Gastrocnemius medialis (tissue), 4 donors: ENCODE results near the gene STK39. TPM values are rescaled to one million over a fixed set of nuclear protein-coding genes. Genes with fewer than 3 reads are reported as not detected.

ENCODE experiments used
- ATAC-seq, 2 donors: fragments of 150-250 bp; one replicate each; pipeline ENCODE4 v1.9.1; 2016
- DNase-seq, 2 donors: peaks; one replicate each; pipeline ENCODE4 v3.0.0-alpha.2; 2019
- H3K27ac ChIP-seq, 4 donors: fragments of 200-600 bp; sonication (generic); 1 replicate in 1 of 4; 2 replicates in 3 of 4; pipeline ENCODE4 v1.5.1; 2016 to 2018; ENCODE audit warnings: mild to moderate bottlenecking in 2 of 4, moderate library complexity in 1 of 4
- H3K27me3 ChIP-seq, 3 donors: fragments of 200-600 bp; sonication (generic) in 2 of 3; 1 replicate in 1 of 3; 2 replicates in 2 of 3; pipeline versions ENCODE4 v1.5.1 to v1.6.0; 2016 to 2019; ENCODE audit warnings: mild to moderate bottlenecking in 1 of 3, moderate library complexity in 1 of 3
- H3K36me3 ChIP-seq, 2 donors: fragments of 200-600 bp; sonication (generic) in 1 of 2; one replicate each; pipeline ENCODE4 v1.5.1; 2017 to 2018
- H3K4me1 ChIP-seq, 2 donors: fragments of 200-600 bp; sonication (generic) in 1 of 2; one replicate each; pipeline ENCODE4 v1.5.1; 2016 to 2017; ENCODE audit warnings: mild to moderate bottlenecking in 2 of 2
- H3K4me3 ChIP-seq, 4 donors: fragments of 200-600 bp; sonication (generic) in 3 of 4; 1 replicate in 1 of 4; 2 replicates in 3 of 4; pipeline ENCODE4 v1.5.1; 2016 to 2019; ENCODE audit warnings: mild to moderate bottlenecking in 2 of 4
- H3K9me3 ChIP-seq, 3 donors: fragments of 200-600 bp; sonication (generic) in 2 of 3; 1 replicate in 1 of 3; 2 replicates in 2 of 3; pipeline ENCODE4 v1.5.1; 2016 to 2019
- CTCF ChIP-seq, 5 experiments: fragments of 450-650 bp in 3 of 5; fragments of 200-600 bp in 2 of 5; sonication (generic) in 2 of 5; IDR thresholded peaks in 4 of 5; conservative IDR thresholded peaks in 1 of 5; 1 replicate in 4 of 5; 2 replicates in 1 of 5; pipeline ENCODE4 v1.5.1; 2016 to 2019; ENCODE audit warnings: antibody characterized with exemption in 5 of 5, mild to moderate bottlenecking in 3 of 5, moderate library complexity in 3 of 5
- POLR2A ChIP-seq, 2 donors: fragments of 450-650 bp; IDR thresholded peaks; one replicate each; pipeline ENCODE4 v1.6.1; 2017; ENCODE audit warnings: antibody characterized with exemption in 2 of 2, mild to moderate bottlenecking in 2 of 2, moderate library complexity in 2 of 2
- in situ Hi-C, 4 donors: fragments of 200-750 bp; cut with MboI; loops; one replicate each; pipeline versions ENCODE4 v1.15.0 to v1.8.0; 2017; ENCODE audit warnings: low sequenced_read_pairs in 4 of 4
- intact Hi-C: fragments of 100-400 bp; cut with DNase I; formaldehyde crosslinking; loops from one replicate; pipeline ENCODE4 v1.15.1; 2023; ENCODE audit warnings: low total_unique reads
- total RNA-seq, 4 donors: library from RNA; depleted of rRNA; stranded (reverse); fragments of >200 nt; gene quantifications; one replicate each; pipeline versions ENCODE4 v1.1.0 to v1.2.3, GENCODE V29; 2016

STK39 gene
- total RNA-seq, 4 donors from 2014 or later = 0.66 to 2.9 (median 1.9) TPM

GRCh38 chr2:168114040-168114439 is 133.4 kb downstream of the STK39 start:
- peaks cover 6 to 9% of the 10 kb centered on the region in 2 donors for H3K4me1 ChIP-seq
- in situ Hi-C loops (loop anchor here (10.0 to 25.0 kb wide), 5 partner anchors 829 to 1577 kb away; no protein-coding TSS in a partner anchor), intact Hi-C loops (loop anchor here (10.0 kb wide), 1 partner anchor 819 kb away; the partner anchor contains the start of gene B3GALT1)
- DNase-seq (no peak), ATAC-seq (no peak)
- TF ChIP-seq POLR2A (IDR thresholded peaks at IDR 0.05) = no peak
- TF ChIP-seq CTCF (IDR thresholded peaks at IDR 0.05 in 4 of 5, conservative IDR thresholded peaks at IDR 0.05 in 1 of 5) = no peak
- H3K27ac ChIP-seq = no peak overlapping the region
- no peaks in the 10 kb centered on the region for H3K27me3 ChIP-seq
- no peaks in the 10 kb centered on the region for H3K9me3 ChIP-seq
- no peak overlapping the region for H3K4me3 ChIP-seq
- no peaks in the 10 kb centered on the region for H3K36me3 ChIP-seq

- DNase-seq = no peak
- no peak overlapping the region for H3K27ac ChIP-seq
- TF ChIP-seq POLR2A (IDR thresholded peaks at IDR 0.05) (no peak), CTCF (IDR thresholded peaks at IDR 0.05 in 4 of 5, conservative IDR thresholded peaks at IDR 0.05 in 1 of 5) (no peak)
- no peaks in the 10 kb centered on the region for H3K9me3 ChIP-seq
- H3K27me3 ChIP-seq = no peaks in the 10 kb centered on the region
- ATAC-seq = no peak
- H3K4me3 ChIP-seq = no peak overlapping the region
- no peaks in the 10 kb centered on the region for H3K36me3 ChIP-seq
- H3K4me1 ChIP-seq = no peaks in the 10 kb centered on the region
- intact Hi-C loops = no loop called here
- in situ Hi-C loops = loop anchor here in 3 of 4 donors (25.0 kb wide), 2 partner anchors 845 to 1570 kb away; no protein-coding TSS in a partner anchor
These were observed 140.1 kb downstream of the STK39 start for GRCh38 chr2:168107322-168107721.

- intact Hi-C loops (no loop called here), in situ Hi-C loops (loop anchor here in 3 of 4 donors (25.0 kb wide), 2 partner anchors 843 to 1568 kb away; no protein-coding TSS in a partner anchor)
- H3K9me3 ChIP-seq = no peaks in the 10 kb centered on the region
- DNase-seq (no peak), ATAC-seq (no peak)
- no peaks in the 10 kb centered on the region for H3K4me1 ChIP-seq
- H3K4me3 ChIP-seq = no peak overlapping the region
- no peaks in the 10 kb centered on the region for H3K27me3 ChIP-seq
- no peak overlapping the region for H3K27ac ChIP-seq
- no peaks in the 10 kb centered on the region for H3K36me3 ChIP-seq
- TF ChIP-seq CTCF (IDR thresholded peaks at IDR 0.05 in 4 of 5, conservative IDR thresholded peaks at IDR 0.05 in 1 of 5) (no peak), POLR2A (IDR thresholded peaks at IDR 0.05) (no peak)
These were observed 142.2 kb downstream of the STK39 start for GRCh38 chr2:168105127-168105683.

- no peaks in the 10 kb centered on the region for H3K36me3 ChIP-seq
- no peaks in the 10 kb centered on the region for H3K27me3 ChIP-seq
- H3K27ac ChIP-seq = no peak overlapping the region
- intact Hi-C loops = no loop called here
- ATAC-seq (no peak), DNase-seq (no peak)
- no peaks in the 10 kb centered on the region for H3K4me1 ChIP-seq
- TF ChIP-seq POLR2A (IDR thresholded peaks at IDR 0.05) (no peak), CTCF (IDR thresholded peaks at IDR 0.05 in 4 of 5, conservative IDR thresholded peaks at IDR 0.05 in 1 of 5) (no peak)
- H3K9me3 ChIP-seq = no peaks in the 10 kb centered on the region
- H3K4me3 ChIP-seq = no peak overlapping the region
- in situ Hi-C loops = no loop called here
These were observed 150.0 kb downstream of the STK39 start for GRCh38 chr2:168097431-168097830.

- TF ChIP-seq CTCF (IDR thresholded peaks at IDR 0.05 in 4 of 5, conservative IDR thresholded peaks at IDR 0.05 in 1 of 5) (no peak), POLR2A (IDR thresholded peaks at IDR 0.05) (no peak)
- intact Hi-C loops (no loop called here), in situ Hi-C loops (no loop called here)
- no peaks in the 10 kb centered on the region for H3K36me3 ChIP-seq
- no peak overlapping the region for H3K4me3 ChIP-seq
- DNase-seq (no peak), ATAC-seq (no peak)
- no peaks in the 10 kb centered on the region for H3K27me3 ChIP-seq
- no peaks in the 10 kb centered on the region for H3K9me3 ChIP-seq
- H3K27ac ChIP-seq = no peak overlapping the region
- H3K4me1 ChIP-seq = no peaks in the 10 kb centered on the region
These were observed 151.2 kb downstream of the STK39 start for GRCh38 chr2:168096158-168096557.
